Smooth muscle cell (in vitro differentiated cells): ENCODE data around the gene PLAAT2. TPM values are rescaled to one million over a fixed set of nuclear protein-coding genes. Genes with fewer than 3 reads are reported as not detected.

Experiments
- DNase-seq: peaks from one replicate; lab custom pipeline; 2025; ENCODE audit not compliant: unreplicated experiment; lab: John Stamatoyannopoulos, UW
- H2AFZ ChIP-seq: fragments of 200-600 bp; sonication (generic); 2 replicates; pipeline ENCODE4 v1.6.0; 2016; ENCODE audit warnings: antibody characterized with exemption, low read depth, mild to moderate bottlenecking
- H3F3A ChIP-seq: fragments of 200-600 bp; sonication (generic); 2 replicates; pipeline ENCODE4 v1.6.0; 2017; ENCODE audit warnings: antibody characterized with exemption, low read depth
- H3K27ac ChIP-seq: fragments of 200-600 bp; sonication (generic); 2 replicates; pipeline ENCODE4 v1.5.1; 2016; ENCODE audit warnings: low read depth, mild to moderate bottlenecking
- H3K27me3 ChIP-seq: fragments of 200-600 bp; sonication (generic); 2 replicates; pipeline ENCODE4 v1.6.1; 2016; ENCODE audit warnings: low read depth, mild to moderate bottlenecking
- H3K36me3 ChIP-seq: fragments of 200-600 bp; sonication (generic); 2 replicates; pipeline ENCODE4 v1.5.1; 2016; ENCODE audit warnings: low read depth
- H3K4me1 ChIP-seq: fragments of 200-600 bp; sonication (generic); 2 replicates; pipeline ENCODE4 v1.5.1; 2016; ENCODE audit warnings: low read depth
- H3K4me2 ChIP-seq: fragments of 200-600 bp; sonication (generic); 2 replicates; pipeline ENCODE4 v1.6.0; 2016; ENCODE audit warnings: mild to moderate bottlenecking
- H3K4me3 ChIP-seq: fragments of 200-600 bp; sonication (generic); 2 replicates; pipeline ENCODE4 v1.5.1; 2016; ENCODE audit warnings: mild to moderate bottlenecking
- H3K79me2 ChIP-seq: fragments of 200-600 bp; sonication (generic); 2 replicates; pipeline ENCODE4 v1.6.0; 2016; ENCODE audit warnings: low read depth, mild to moderate bottlenecking
- H3K9ac ChIP-seq: fragments of 200-600 bp; sonication (generic); 2 replicates; pipeline ENCODE4 v1.6.0; 2016; ENCODE audit warnings: low read depth
- H3K9me3 ChIP-seq: fragments of 200-600 bp; sonication (generic); replicated peaks from 2 replicates; pipeline ENCODE4 v1.5.1; 2016; ENCODE audit warnings: low read depth
- H4K20me1 ChIP-seq: fragments of 200-600 bp; sonication (generic); 2 replicates; pipeline ENCODE4 v1.6.0; 2016; ENCODE audit warnings: low read depth
- CTCF ChIP-seq: fragments of 200-600 bp; sonication (generic); IDR thresholded peaks from 2 replicates; pipeline ENCODE4 v1.5.1; 2017; ENCODE audit warnings: borderline replicate concordance, mild to moderate bottlenecking, antibody characterized with exemption; ENCODE audit not compliant: insufficient read depth, poor library complexity, severe bottlenecking
- WGBS: methylation state at CpG from one replicate; pipeline ENCODE4 v1.1.7; 2016; ENCODE audit warnings: low lambda C conversion rate; 5-methylcytosine and 5-hydroxymethylcytosine counted together
- polyA plus RNA-seq: library from polyadenylated mRNA; unstranded; fragments of >200 nt; fragmentation: Nextera tagmentation; extraction: Ambion mirVana; gene quantifications from 2 replicates; pipeline ENCODE4 v1.2.1, GENCODE V29; 2016
- total RNA-seq: library from RNA; depleted of rRNA; stranded (reverse); fragments of >200 nt; gene quantifications from 2 replicates; pipeline ENCODE4 v1.2.3, GENCODE V29; 2014

Gene PLAAT2
- total and polyA plus RNA-seq, 2 experiments from 2014 or later = not detected

GRCh38 chr11:63537293-63538101, 25.7 kb downstream of the PLAAT2 start:
- H3K9ac ChIP-seq = no peak overlapping the region
- H3F3A ChIP-seq = no peaks in the 10 kb centered on the region
- no peaks in the 10 kb centered on the region for H3K27me3 ChIP-seq
- no peak overlapping the region for H3K4me3 ChIP-seq
- H3K9me3 ChIP-seq = no peaks in the 10 kb centered on the region
- no peak overlapping the region for H2AFZ ChIP-seq
- WGBS = 87% methylated on average over 8 of the region's 8 CpGs
- no peaks in the 10 kb centered on the region for H4K20me1 ChIP-seq
- peaks cover 4% of the 10 kb centered on the region for H3K4me1 ChIP-seq
- TF ChIP-seq CTCF = no peak
- no peaks in the 10 kb centered on the region for H3K79me2 ChIP-seq
- H3K4me2 ChIP-seq = no peak overlapping the region
- no peaks in the 10 kb centered on the region for H3K36me3 ChIP-seq
- H3K27ac ChIP-seq = no peak overlapping the region
- DNase-seq = no peak

GRCh38 chr11:63536669-63537292, 26.4 kb downstream of the PLAAT2 start, which contains the start of gene PLAAT4:
Gene PLAAT4 (plus strand): TSS chr11:63536808. CDS start chr11:63536869, 61 bp downstream.
- H3K9ac ChIP-seq = no peak within 1 kb of the TSS
- H3K27me3 ChIP-seq = no peaks in the 10 kb centered on the region
- H3K36me3 ChIP-seq = no peaks in the 10 kb centered on the region
- H3K27ac ChIP-seq = no peak within 1 kb of the TSS
- H3K9me3 ChIP-seq = no peaks in the 10 kb centered on the region
- no peak within 1 kb of the TSS for H3K4me3 ChIP-seq
- peaks cover 8% of the 10 kb centered on the region for H3K4me1 ChIP-seq
- no peaks in the 10 kb centered on the region for H4K20me1 ChIP-seq
- H3F3A ChIP-seq = no peaks in the 10 kb centered on the region
- 79% methylated on average over 10 of the region's 10 CpGs for WGBS
- no peak for TF ChIP-seq CTCF
- H2AFZ ChIP-seq = peak within 1 kb of the TSS; percentile 49
- H3K79me2 ChIP-seq = no peaks in the 10 kb centered on the region
- peak within 1 kb of the TSS; percentile 38 for H3K4me2 ChIP-seq
- no peak for DNase-seq

GRCh38 chr11:63535734-63536133, 27.4 kb downstream of the PLAAT2 start:
- Histone ChIP-seq H3K36me3 (no peaks in the 10 kb centered on the region), H3K9me3 (no peaks in the 10 kb centered on the region), H3K79me2 (no peaks in the 10 kb centered on the region), H4K20me1 (no peaks in the 10 kb centered on the region), H3F3A (no peaks in the 10 kb centered on the region), H3K27ac (no peak overlapping the region), H3K4me1 (peaks cover 8% of the 10 kb centered on the region), H3K4me3 (no peak overlapping the region), H3K27me3 (no peaks in the 10 kb centered on the region), H3K9ac (no peak overlapping the region), H2AFZ (no peak overlapping the region), H3K4me2 (no peak overlapping the region)
- TF ChIP-seq CTCF = no peak
- no peak for DNase-seq
- 95% methylated on average over 1 of the region's 1 CpG for WGBS
